Ishikawa (cell line): ENCODE measurements around the gene HAL.

Experiments
- CEBPB ChIP-seq: IDR thresholded peaks from 2 replicates; pipeline ENCODE4 v1.6.1; 2012
- CREB1 ChIP-seq: IDR thresholded peaks from 2 replicates; pipeline ENCODE4 v1.6.1; 2012; ENCODE audit warnings: low read depth
- EGR1 ChIP-seq: IDR thresholded peaks from 2 replicates; pipeline ENCODE4 v1.6.1; 2012
- EP300 ChIP-seq: IDR thresholded peaks from 2 replicates; pipeline ENCODE4 v1.6.1; 2012; ENCODE audit warnings: borderline replicate concordance
- FOXM1 ChIP-seq: IDR thresholded peaks from 2 replicates; pipeline ENCODE4 v1.6.1; 2012; ENCODE audit warnings: low read depth, borderline replicate concordance
- MAX ChIP-seq: IDR thresholded peaks from 2 replicates; pipeline ENCODE4 v1.6.1; 2012
- NFIC ChIP-seq: IDR thresholded peaks from 2 replicates; pipeline ENCODE4 v1.6.1; 2012
- RAD21 ChIP-seq: IDR thresholded peaks from 2 replicates; pipeline ENCODE4 v1.6.1; 2012; ENCODE audit warnings: low read depth
- TAF1 ChIP-seq: IDR thresholded peaks from 2 replicates; pipeline ENCODE4 v1.6.1; 2012; ENCODE audit warnings: low read depth, mild to moderate bottlenecking
- TCF12 ChIP-seq: IDR thresholded peaks from 2 replicates; pipeline ENCODE4 v1.6.1; 2012; ENCODE audit warnings: low read depth
- TEAD4 ChIP-seq: IDR thresholded peaks from 2 replicates; pipeline ENCODE4 v1.6.1; 2012
- YY1 ChIP-seq: IDR thresholded peaks from 2 replicates; pipeline ENCODE4 v1.6.1; 2012; ENCODE audit warnings: low read depth
- ZBTB7A ChIP-seq: IDR thresholded peaks from 2 replicates; pipeline ENCODE4 v1.6.1; 2012; ENCODE audit warnings: low read depth
- TF ChIP-seq, protein P1 (sequence below): IDR thresholded peaks from 2 replicates; pipeline ENCODE4 v1.6.1; 2012; ENCODE audit warnings: low read depth, mild to moderate bottlenecking
- TF ChIP-seq, protein P2 (sequence below): IDR thresholded peaks from 2 replicates; pipeline ENCODE4 v1.6.1; 2012

HAL gene

GRCh38 chr12:95949477-95950206 is 46.5 kb downstream of the HAL start:
- TF ChIP-seq CREB1 (no peak), ZBTB7A (no peak), CEBPB (no peak)
- TF ChIP-seq, protein P1, sequence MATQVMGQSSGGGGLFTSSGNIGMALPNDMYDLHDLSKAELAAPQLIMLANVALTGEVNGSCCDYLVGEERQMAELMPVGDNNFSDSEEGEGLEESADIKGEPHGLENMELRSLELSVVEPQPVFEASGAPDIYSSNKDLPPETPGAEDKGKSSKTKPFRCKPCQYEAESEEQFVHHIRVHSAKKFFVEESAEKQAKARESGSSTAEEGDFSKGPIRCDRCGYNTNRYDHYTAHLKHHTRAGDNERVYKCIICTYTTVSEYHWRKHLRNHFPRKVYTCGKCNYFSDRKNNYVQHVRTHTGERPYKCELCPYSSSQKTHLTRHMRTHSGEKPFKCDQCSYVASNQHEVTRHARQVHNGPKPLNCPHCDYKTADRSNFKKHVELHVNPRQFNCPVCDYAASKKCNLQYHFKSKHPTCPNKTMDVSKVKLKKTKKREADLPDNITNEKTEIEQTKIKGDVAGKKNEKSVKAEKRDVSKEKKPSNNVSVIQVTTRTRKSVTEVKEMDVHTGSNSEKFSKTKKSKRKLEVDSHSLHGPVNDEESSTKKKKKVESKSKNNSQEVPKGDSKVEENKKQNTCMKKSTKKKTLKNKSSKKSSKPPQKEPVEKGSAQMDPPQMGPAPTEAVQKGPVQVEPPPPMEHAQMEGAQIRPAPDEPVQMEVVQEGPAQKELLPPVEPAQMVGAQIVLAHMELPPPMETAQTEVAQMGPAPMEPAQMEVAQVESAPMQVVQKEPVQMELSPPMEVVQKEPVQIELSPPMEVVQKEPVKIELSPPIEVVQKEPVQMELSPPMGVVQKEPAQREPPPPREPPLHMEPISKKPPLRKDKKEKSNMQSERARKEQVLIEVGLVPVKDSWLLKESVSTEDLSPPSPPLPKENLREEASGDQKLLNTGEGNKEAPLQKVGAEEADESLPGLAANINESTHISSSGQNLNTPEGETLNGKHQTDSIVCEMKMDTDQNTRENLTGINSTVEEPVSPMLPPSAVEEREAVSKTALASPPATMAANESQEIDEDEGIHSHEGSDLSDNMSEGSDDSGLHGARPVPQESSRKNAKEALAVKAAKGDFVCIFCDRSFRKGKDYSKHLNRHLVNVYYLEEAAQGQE: no peak

DNA sequence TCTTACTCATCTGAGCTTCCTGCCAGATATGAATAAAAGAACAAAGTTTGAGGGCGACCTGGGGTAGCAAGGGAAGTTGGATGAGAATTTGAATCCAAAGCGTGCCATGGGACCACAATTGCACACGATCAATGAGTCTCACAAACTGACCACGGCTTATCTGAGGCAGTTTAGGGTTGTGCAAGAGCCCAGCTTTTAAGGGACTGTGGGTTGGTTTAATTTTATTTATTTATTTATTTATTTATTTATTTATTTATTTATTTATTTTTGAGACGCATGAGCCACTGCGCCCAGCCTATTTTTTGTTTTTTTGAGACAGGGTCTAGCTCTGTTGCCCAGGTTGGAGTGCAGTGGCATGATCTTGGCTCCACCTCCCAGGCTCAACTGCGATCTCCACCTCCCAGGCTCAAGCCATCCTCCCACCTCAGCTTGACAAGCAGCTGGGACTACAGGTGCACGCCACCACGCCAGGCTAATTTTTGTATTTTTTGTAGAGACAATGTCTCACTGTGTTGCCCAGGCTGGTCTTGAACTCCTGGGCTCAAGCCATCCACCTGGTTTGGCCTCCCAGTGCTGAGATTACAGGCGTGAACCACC is 51.9 kb downstream of the HAL start:
- TF ChIP-seq, protein P1: no peak
- no peak for TF ChIP-seq ZBTB7A
- TF ChIP-seq MAX: no peak
- TF ChIP-seq CEBPB: no peak
- no peak for TF ChIP-seq TCF12
- TF ChIP-seq EP300: no peak
- no peak for TF ChIP-seq NFIC
- TF ChIP-seq TEAD4: no peak
- no peak for TF ChIP-seq FOXM1
- no peak for TF ChIP-seq EGR1
- TF ChIP-seq RAD21: no peak
- no peak for TF ChIP-seq TAF1
- TF ChIP-seq, protein P2, sequence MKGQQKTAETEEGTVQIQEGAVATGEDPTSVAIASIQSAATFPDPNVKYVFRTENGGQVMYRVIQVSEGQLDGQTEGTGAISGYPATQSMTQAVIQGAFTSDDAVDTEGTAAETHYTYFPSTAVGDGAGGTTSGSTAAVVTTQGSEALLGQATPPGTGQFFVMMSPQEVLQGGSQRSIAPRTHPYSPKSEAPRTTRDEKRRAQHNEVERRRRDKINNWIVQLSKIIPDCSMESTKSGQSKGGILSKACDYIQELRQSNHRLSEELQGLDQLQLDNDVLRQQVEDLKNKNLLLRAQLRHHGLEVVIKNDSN: no peak
- TF ChIP-seq CREB1: no peak
- no peak for TF ChIP-seq YY1

GRCh38 chr12:95943330-95943842 is 52.8 kb downstream of the HAL start, which contains the start of gene AMDHD1:
Gene AMDHD1, plus strand, starts transcription at chr12:95943331. Its CDS starts 68 bp downstream, at chr12:95943399.
- TF ChIP-seq YY1: no peak
- no peak for TF ChIP-seq EGR1
- TF ChIP-seq EP300: no peak
- TF ChIP-seq RAD21: no peak
- TF ChIP-seq CEBPB: no peak
- no peak for TF ChIP-seq TEAD4
- no peak for TF ChIP-seq CREB1
- TF ChIP-seq MAX: no peak
- TF ChIP-seq FOXM1: no peak
- TF ChIP-seq, protein P2: no peak
- TF ChIP-seq TAF1: no peak
- no peak for TF ChIP-seq TCF12
- no peak for TF ChIP-seq ZBTB7A
- TF ChIP-seq NFIC: no peak
- TF ChIP-seq, protein P1: no peak
